NCI-H226 (cell line): ENCODE results near the gene NEAT1.

Source experiments
- DNase-seq: peaks from one replicate; pipeline ENCODE4 v3.0.0-alpha.2; 2015

The NEAT1 gene

DNA sequence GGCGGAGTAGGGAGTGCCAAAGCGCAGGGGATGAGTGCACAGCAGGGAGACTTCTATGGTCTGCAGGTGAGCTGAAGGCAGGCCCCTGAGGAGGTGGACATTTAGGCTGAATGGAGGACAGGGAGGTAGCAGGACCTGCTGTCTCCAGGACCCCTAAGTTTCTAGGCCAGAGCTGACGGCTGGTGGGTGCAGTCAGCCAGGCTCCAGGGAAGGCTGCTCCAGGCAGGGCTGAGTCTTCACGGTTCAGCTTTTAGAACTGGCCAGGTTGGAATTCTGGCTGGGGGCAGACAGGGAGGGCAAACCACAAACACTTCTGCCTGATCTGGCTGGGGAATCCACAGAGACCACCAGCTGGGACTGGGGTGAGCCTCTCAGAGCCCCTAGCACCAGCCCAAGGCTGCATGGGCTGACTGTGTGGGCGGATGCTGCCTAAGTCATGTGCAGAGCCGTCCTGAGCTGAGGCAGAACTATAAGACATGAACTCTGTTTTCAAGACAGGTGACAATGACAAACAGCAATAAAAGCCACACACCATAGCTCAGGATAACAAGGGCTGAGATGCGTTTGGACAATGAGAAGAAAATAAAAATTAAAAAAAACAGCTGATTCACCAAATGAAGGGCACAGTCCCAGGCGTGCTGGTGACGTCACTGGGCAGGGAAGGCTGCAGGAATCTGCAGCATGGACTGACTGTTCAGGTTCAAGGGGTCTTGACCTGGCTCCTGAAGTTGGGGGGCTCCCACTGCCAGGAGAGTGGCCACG lies 65.9 kb downstream of the NEAT1 start:
- DNase-seq, result peak; percentile 33

DNA sequence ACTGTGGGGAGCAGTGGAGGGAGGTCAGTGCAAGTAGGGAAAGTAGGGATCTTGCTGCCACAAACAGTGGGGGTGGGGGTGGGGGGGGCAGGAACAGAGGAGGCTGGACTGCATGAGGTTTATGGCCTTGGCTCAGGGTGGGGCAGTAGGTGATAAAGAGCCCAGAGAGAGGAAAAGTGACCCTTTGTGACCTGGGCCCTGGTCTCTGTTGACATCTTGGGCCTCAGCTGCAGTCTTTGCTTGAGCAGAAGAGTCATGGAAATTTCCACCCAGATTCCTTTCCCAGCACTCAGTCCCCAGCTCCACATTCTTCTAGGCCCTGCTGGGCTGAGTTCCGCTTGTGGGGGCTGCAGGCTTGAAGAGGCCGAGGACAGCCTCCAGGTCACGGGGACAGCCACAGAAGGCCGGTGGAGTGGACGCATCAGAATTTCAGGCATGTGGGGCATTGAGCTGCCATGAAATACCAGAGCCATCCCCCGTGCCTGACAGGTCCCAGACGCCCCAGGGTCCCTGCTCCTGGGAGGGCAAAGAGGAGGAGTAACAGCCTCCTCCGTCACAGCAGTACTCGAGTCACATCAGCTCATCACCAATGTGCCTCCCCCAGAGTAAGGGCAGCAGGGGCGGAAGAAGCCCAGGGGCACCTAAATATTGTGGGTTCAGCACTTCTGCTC lies 66.6 kb downstream of the NEAT1 start:
- DNase-seq, result peak; percentile 98

- DNase-seq, result no peak
Observed at GRCh38 chr11:65489706-65490320, 67.2 kb downstream of the NEAT1 start.

DNA sequence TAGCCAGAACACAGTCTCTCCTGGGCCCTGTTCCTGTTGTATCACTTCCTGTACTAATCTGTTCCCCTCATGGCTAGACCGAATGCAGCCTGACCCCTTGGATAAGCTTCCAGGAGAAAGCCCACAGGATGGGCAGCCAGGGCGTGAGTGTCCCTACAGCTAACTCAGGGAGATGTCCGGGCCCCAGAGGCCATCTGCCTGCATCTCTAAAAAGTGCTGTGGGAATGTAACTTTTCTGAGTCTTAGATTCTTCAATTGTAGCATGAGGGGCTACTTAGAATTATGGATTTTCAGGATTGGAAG lies 68.5 kb downstream of the NEAT1 start:
- DNase-seq, result peak; percentile 1

GRCh38 chr11:65491614-65492386 lies 69.2 kb downstream of the NEAT1 start:
- peak; percentile 93 for DNase-seq

GRCh38 chr11:65492387-65492636 lies 69.7 kb downstream of the NEAT1 start:
- no peak for DNase-seq

DNA sequence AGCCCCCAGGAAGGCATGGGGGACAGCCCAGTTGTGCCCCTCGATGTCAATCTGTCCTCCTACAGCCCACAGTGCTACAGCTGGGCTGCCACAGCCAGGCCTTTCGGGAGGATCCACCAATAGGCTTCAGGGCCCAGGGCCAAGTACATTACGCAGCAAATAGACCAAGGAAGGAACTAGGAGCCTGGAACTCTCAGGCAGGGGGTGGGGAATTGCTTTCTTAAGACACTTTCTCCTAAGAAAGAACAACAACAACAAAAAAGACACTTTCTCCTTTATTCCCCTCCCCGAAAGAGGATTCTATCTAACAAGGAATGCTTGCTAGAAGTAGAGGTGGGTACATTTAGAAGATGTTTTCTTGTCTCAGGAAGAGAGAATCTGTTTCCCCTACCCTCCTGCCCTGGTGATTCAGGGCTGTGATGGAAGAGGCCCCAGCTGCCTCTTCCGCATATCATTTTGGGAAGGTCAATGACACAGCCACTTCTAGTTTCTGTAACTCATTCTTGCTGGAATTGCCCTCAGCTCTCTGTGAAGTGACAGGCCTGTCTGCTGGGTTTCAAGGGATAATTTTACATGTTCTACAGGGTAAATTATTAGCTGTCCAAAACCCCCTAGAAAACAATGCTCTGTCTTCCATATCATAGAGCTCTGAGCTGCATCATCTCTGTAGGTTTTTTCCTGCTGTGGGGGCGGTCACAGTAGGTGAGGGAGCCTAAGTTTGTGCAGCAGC lies 70.2 kb downstream of the NEAT1 start:
- peak; percentile 86 for DNase-seq

DNA sequence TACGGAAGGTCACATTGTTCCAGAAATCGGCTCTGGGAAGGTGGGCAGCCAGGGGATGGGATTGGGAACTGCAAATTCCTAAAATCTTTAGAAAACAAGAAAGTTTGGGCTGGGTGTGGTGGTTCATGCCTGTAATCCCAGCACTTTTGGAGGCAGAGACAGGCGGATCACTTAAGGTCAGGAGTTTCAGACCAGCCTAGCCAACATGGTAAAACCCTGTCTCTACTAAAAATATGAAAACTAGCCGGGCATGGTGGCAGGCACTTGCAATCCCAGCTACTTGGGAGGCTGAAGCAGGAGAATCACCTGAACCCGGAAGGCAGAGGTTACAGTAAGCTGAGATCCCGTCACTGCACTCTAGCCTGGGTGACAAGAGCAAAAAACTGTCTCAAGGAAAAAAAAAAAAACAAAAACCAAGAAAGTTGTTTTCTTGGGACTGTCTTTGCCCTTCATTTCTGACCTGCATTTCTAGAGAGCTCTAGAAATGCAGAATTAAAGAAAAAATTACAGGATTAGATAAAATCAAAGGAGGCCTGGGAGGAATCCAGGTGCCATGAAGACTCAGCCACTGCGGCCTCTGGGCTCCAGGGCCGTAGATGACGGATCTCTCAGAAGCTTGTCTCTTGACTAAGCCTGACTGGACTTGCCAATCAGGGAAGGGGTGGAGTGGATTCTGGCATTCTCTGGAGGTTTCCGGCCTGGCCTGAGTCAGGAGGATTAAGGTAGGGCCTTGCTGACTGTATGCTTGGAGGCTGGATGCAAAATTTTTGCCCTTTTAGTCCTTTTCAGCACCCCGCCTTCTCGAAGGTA lies 71.0 kb downstream of the NEAT1 start:
- peak; percentile 99 for DNase-seq
